Sigmoid colon (tissue), 7 donors: ENCODE data around the gene EZR. TPM values are rescaled to one million over a fixed set of nuclear protein-coding genes. Genes with fewer than 3 reads are reported as not detected.

ENCODE experiments used
- DNase-seq: peaks from one replicate; pipeline ENCODE4 v3.0.0-alpha.2; 2019
- H3K27ac ChIP-seq, 4 donors: fragments of 200-600 bp; sonication (generic); one replicate each; pipeline ENCODE4 v1.5.1; 2016 to 2019; ENCODE audit warnings: mild to moderate bottlenecking in 1 of 4
- H3K27me3 ChIP-seq, 3 donors: fragments of 200-600 bp; sonication (generic); one replicate each; pipeline ENCODE4 v1.5.1; 2019; ENCODE audit warnings: mild to moderate bottlenecking in 1 of 3
- H3K36me3 ChIP-seq, 4 donors: fragments of 200-600 bp; sonication (generic); one replicate each; pipeline ENCODE4 v1.5.1; 2016 to 2019
- H3K4me1 ChIP-seq, 4 donors: fragments of 200-600 bp; sonication (generic); one replicate each; pipeline ENCODE4 v1.5.1; 2017 to 2019
- H3K4me3 ChIP-seq, 4 donors: fragments of 200-600 bp; sonication (generic); one replicate each; pipeline ENCODE4 v1.5.1; 2017 to 2019; ENCODE audit warnings: mild to moderate bottlenecking in 2 of 4, moderate library complexity in 1 of 4
- H3K9me3 ChIP-seq, 4 donors: fragments of 200-600 bp in 3 of 4; sonication (generic) in 3 of 4; one replicate each; pipeline versions ENCODE4 v1.5.1 to v1.6.1; 2013 to 2019
- CTCF ChIP-seq, 4 experiments: fragments of 450-650 bp in 3 of 4; fragments of 200-600 bp in 1 of 4; IDR thresholded peaks; one replicate each; pipeline ENCODE4 v1.5.1; 2016 to 2019; ENCODE audit warnings: antibody characterized with exemption in 4 of 4, mild to moderate bottlenecking in 3 of 4, moderate library complexity in 2 of 4
- EP300 ChIP-seq, 4 donors: sonication (generic); formaldehyde crosslinking; IDR thresholded peaks; one replicate each; pipeline ENCODE4 v1.6.1; 2017; ENCODE audit warnings: antibody characterized with exemption in 4 of 4
- POLR2A ChIP-seq, 2 donors: fragments of 450-650 bp; IDR thresholded peaks; one replicate each; pipeline ENCODE4 v1.6.1; 2016; ENCODE audit warnings: antibody characterized with exemption in 2 of 2, mild to moderate bottlenecking in 2 of 2, moderate library complexity in 2 of 2
- POLR2AphosphoS5 ChIP-seq, 4 donors: sonication (generic); formaldehyde crosslinking; IDR thresholded peaks; one replicate each; pipeline ENCODE4 v1.6.1; 2017; ENCODE audit warnings: antibody characterized with exemption in 4 of 4
- WGBS, 2 donors: extraction: QIAGEN DNeasy Blood & Tissue Kit; methylation state at CpG; one replicate each; pipeline ENCODE4 v1.1.7; 2013; 5-methylcytosine and 5-hydroxymethylcytosine counted together
- intact Hi-C: fragments of 100-400 bp; cut with DNase I; formaldehyde crosslinking; loops from one replicate; pipeline ENCODE4 v1.15.1; 2023
- polyA plus RNA-seq, 3 donors: library from polyadenylated mRNA; stranded (reverse); fragments of 200-250 nt; gene quantifications; one replicate each; pipeline ENCODE4 v1.2.3, GENCODE V29; 2013
- total RNA-seq, 4 donors: library from RNA; depleted of rRNA; stranded (reverse); fragments of >200 nt; gene quantifications; one replicate each; pipeline ENCODE4 v1.1.0, GENCODE V29; 2016
- donor health status: healthy with polysubstance abuse.
- donor health status: Bipolar disorder and iron deficiency.
- donor health status: healthy.

EZR gene
- total and polyA plus RNA-seq, 7 donors = 33.5 to 333 (median 46.0) TPM

DNA sequence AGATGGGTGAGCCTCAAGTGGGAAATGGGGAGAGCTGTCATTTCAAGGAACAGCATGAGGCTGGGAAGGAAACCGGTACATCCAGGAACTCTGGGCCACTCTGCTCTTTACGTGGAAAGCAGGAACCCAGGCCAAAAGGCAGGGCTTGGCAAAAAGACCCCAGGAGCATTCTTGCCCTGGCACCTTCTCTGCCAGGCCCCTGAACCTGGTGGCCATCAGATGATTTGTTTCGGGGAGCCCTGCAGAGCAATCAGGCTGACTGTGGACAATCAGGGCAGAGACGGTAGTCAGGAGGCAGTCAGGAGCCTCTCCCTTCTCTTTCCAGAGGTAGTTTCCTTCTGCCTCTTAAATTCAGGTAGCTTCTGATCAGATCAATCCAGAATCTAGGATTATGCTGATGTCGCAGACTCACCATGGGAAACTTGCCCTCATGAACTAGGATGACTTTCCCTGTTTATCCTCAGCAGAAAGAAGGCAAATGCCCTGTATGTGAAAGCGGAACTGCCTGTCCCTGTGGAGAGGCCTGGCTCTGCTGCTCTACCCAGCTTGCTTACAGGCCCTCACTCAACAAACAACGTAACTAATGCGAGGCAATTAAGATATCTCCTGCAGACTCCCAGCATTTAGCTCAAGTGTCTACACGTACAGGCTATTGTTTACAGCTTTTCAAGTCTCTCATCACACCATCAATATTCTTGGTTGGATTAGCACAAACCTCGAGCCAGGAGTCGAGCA is 36.6 kb downstream of the EZR start:
- no peaks in the 10 kb centered on the region for H3K4me1 ChIP-seq
- H3K36me3 ChIP-seq = peaks cover 29 to 92% (median 50%) of the 10 kb centered on the region in 4 donors
- 75 to 88% methylated on average over 11 of the region's 11 CpGs for WGBS, 2 donors
- H3K27me3 ChIP-seq = no peaks in the 10 kb centered on the region
- no peak overlapping the region for H3K27ac ChIP-seq
- no peak overlapping the region for H3K4me3 ChIP-seq
- no peak for DNase-seq
- H3K9me3 ChIP-seq = no peaks in the 10 kb centered on the region
- intact Hi-C loops = no loop called here
- TF ChIP-seq EP300 (IDR thresholded peaks at IDR 0.05) = no peak
- no peak for TF ChIP-seq POLR2A (IDR thresholded peaks at IDR 0.05)
- no peak for TF ChIP-seq CTCF (IDR thresholded peaks at IDR 0.05)
- TF ChIP-seq POLR2AphosphoS5 (IDR thresholded peaks at IDR 0.05) = no peak

- no peaks in the 10 kb centered on the region for H3K27me3 ChIP-seq
- H3K4me1 ChIP-seq = no peaks in the 10 kb centered on the region
- WGBS, 2 donors = 69 to 84% methylated on average over 19 of the region's 19 CpGs
- intact Hi-C loops = no loop called here
- TF ChIP-seq POLR2A (IDR thresholded peaks at IDR 0.05) (no peak), CTCF (IDR thresholded peaks at IDR 0.05) (no peak), POLR2AphosphoS5 (IDR thresholded peaks at IDR 0.05) (no peak), EP300 (IDR thresholded peaks at IDR 0.05) (no peak)
- H3K9me3 ChIP-seq = no peaks in the 10 kb centered on the region
- H3K27ac ChIP-seq = no peak overlapping the region
- no peak for DNase-seq
- no peak overlapping the region for H3K4me3 ChIP-seq
- H3K36me3 ChIP-seq = peaks cover 29 to 92% (median 47%) of the 10 kb centered on the region in 4 donors
These were observed 37.3 kb downstream of the EZR start for GRCh38 chr6:158781692-158782373.

GRCh38 chr6:158780988-158781691 is 38.0 kb downstream of the EZR start:
- H3K9me3 ChIP-seq = no peaks in the 10 kb centered on the region
- 27 to 70% methylated on average over 11 of the region's 11 CpGs for WGBS, 2 donors
- H3K4me3 ChIP-seq = no peak overlapping the region
- peak; percentile 18 for DNase-seq
- H3K27ac ChIP-seq = no peak overlapping the region
- TF ChIP-seq CTCF (IDR thresholded peaks at IDR 0.05) (no peak), POLR2A (IDR thresholded peaks at IDR 0.05) (no peak), EP300 (IDR thresholded peaks at IDR 0.05) (no peak), POLR2AphosphoS5 (IDR thresholded peaks at IDR 0.05) (no peak)
- H3K4me1 ChIP-seq = no peaks in the 10 kb centered on the region
- no peaks in the 10 kb centered on the region for H3K27me3 ChIP-seq
- intact Hi-C loops = no loop called here
- H3K36me3 ChIP-seq = peaks cover 29 to 91% (median 48%) of the 10 kb centered on the region in 4 donors

DNA sequence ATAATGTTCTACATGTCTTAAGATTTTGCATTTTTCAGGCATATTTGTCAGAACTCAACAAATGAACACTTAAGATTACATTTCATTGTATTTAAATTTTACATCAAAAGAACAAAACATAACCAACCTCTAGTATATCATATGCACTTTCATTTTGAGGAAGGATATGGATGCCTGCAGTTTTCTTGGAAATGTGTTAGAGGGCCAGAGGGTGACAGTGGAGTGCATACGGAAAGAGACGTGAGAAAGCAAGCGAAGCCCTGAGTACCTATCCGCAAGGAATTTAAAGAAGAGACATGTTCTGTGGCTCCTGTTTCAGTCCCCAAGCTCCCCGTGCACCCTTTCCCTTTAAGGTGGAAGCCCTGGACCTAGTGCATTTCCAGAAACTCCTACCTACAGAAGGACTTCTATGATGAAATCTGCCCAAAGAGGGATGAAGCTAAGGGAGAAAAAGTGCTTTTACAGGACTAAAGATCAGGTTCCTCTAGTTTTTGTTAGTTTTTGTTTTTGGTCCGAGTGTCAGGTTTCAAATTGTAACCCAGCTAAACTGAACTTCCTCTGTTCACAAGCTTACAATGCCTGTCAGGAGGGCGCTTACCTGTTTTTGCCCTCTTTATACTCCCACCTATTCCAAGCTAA is 38.8 kb downstream of the EZR start:
- Histone ChIP-seq H3K27ac (no peak overlapping the region), H3K27me3 (no peaks in the 10 kb centered on the region), H3K9me3 (no peaks in the 10 kb centered on the region), H3K4me3 (no peak overlapping the region), H3K4me1 (no peaks in the 10 kb centered on the region), H3K36me3 (peaks cover 34 to 91% (median 53%) of the 10 kb centered on the region in 4 donors)
- peak; percentile 1 for DNase-seq
- WGBS, 2 donors = 93 to 94% methylated on average over 7 of the region's 7 CpGs
- TF ChIP-seq POLR2A (IDR thresholded peaks at IDR 0.05) (no peak), POLR2AphosphoS5 (IDR thresholded peaks at IDR 0.05) (no peak), EP300 (IDR thresholded peaks at IDR 0.05) (no peak), CTCF (IDR thresholded peaks at IDR 0.05) (no peak)
- intact Hi-C loops = no loop called here
